Chondrocyte (in vitro differentiated cells): ENCODE measurements around the gene TBX3. TPM values are rescaled to one million over a fixed set of nuclear protein-coding genes. Genes with fewer than 3 reads are reported as not detected.

ENCODE experiments used
- DNase-seq: peaks from one replicate; pipeline ENCODE4 v3.0.0; 2021; ENCODE audit warnings: mixed read lengths, low spot score
- H3K27ac Mint-ChIP-seq: one replicate; pipeline ENCODE4 v1.8.0; 2021; ENCODE audit warnings: mild to moderate bottlenecking, moderate library complexity, mixed read lengths; ENCODE audit not compliant: unreplicated experiment
- H3K27me3 Mint-ChIP-seq: 2 replicates; pipeline ENCODE4 v1.8.0; 2021; ENCODE audit warnings: low read depth, mixed read lengths
- H3K36me3 Mint-ChIP-seq: 2 replicates; pipeline ENCODE4 v1.8.0; 2021; ENCODE audit warnings: low read depth, mixed read lengths
- H3K4me1 Mint-ChIP-seq: 2 replicates; pipeline ENCODE4 v1.8.0; 2021; ENCODE audit warnings: low read depth, mild to moderate bottlenecking, mixed read lengths
- H3K4me3 Mint-ChIP-seq: one replicate; pipeline ENCODE4 v1.8.0; 2021; ENCODE audit warnings: mild to moderate bottlenecking, moderate library complexity, mixed read lengths; ENCODE audit not compliant: unreplicated experiment
- H3K9me3 Mint-ChIP-seq: 2 replicates; pipeline ENCODE4 v1.8.0; 2021; ENCODE audit warnings: low read depth, mixed read lengths
- CTCF ChIP-seq: fragments of 200-600 bp; sonication (generic); IDR thresholded peaks from 2 replicates; pipeline ENCODE4 v1.5.0; 2021; ENCODE audit warnings: antibody characterized with exemption, mild to moderate bottlenecking, moderate library complexity
- total RNA-seq: library from RNA; stranded (reverse); gene quantifications from 3 replicates; pipeline ENCODE4 v1.2.1, GENCODE V29; 2021

TBX3 gene
- total RNA-seq, 1 donor from 2014 or later = 2.5 TPM

- no peak for DNase-seq
- H3K36me3 Mint-ChIP-seq = no peaks in the 10 kb centered on the region
Observed at GRCh38 chr12:114692186-114693058, 8.4 kb upstream of the TBX3 start.

GRCh38 chr12:114691763-114692185 lies 7.8 kb upstream of the TBX3 start:
- no peak for DNase-seq
- H3K9me3 Mint-ChIP-seq = no peaks in the 10 kb centered on the region

More at GRCh38 chr12:114692186-114693058, 8.4 kb upstream of the TBX3 start:
- TF ChIP-seq CTCF = peak; percentile 27
- peaks cover 13% of the 10 kb centered on the region for H3K4me1 Mint-ChIP-seq
- no peak overlapping the region for H3K27ac Mint-ChIP-seq
- peaks cover 89% of the 10 kb centered on the region for H3K27me3 Mint-ChIP-seq
- H3K4me3 Mint-ChIP-seq = peak overlapping the region; percentile 57
- no peaks in the 10 kb centered on the region for H3K9me3 Mint-ChIP-seq

GRCh38 chr12:114691196-114691595 lies 7.2 kb upstream of the TBX3 start:
- Mint-ChIP-seq H3K4me3 (no peak overlapping the region), H3K36me3 (peaks cover 4% of the 10 kb centered on the region), H3K9me3 (no peaks in the 10 kb centered on the region), H3K27me3 (peaks cover 89% of the 10 kb centered on the region), H3K27ac (no peak overlapping the region), H3K4me1 (peaks cover 16% of the 10 kb centered on the region)
- no peak for DNase-seq
- no peak for TF ChIP-seq CTCF

More at GRCh38 chr12:114691763-114692185, 7.8 kb upstream of the TBX3 start:
- peaks cover 12% of the 10 kb centered on the region for H3K4me1 Mint-ChIP-seq
- no peak overlapping the region for H3K4me3 Mint-ChIP-seq
- no peak for TF ChIP-seq CTCF
- H3K27me3 Mint-ChIP-seq = peaks cover 88% of the 10 kb centered on the region
- H3K27ac Mint-ChIP-seq = no peak overlapping the region
- peaks cover under 1% of the 10 kb centered on the region for H3K36me3 Mint-ChIP-seq

GRCh38 chr12:114690267-114691135 lies 6.5 kb upstream of the TBX3 start:
- Mint-ChIP-seq H3K27me3 (peaks cover 90% of the 10 kb centered on the region), H3K4me3 (no peak overlapping the region), H3K27ac (no peak overlapping the region), H3K36me3 (peaks cover 4% of the 10 kb centered on the region), H3K4me1 (peaks cover 16% of the 10 kb centered on the region), H3K9me3 (no peaks in the 10 kb centered on the region)
- DNase-seq = no peak
- no peak for TF ChIP-seq CTCF
